Activated CD4-positive, alpha-beta T cell treated with anti-CD3 and anti-CD28 coated beads, Interleukin-2, amount 50 U/mL, for 24 hours (primary cell): Measurements from ENCODE around the gene GPX1.

Source experiments
- DNase-seq, 2 donors: peaks; one replicate each; pipeline ENCODE4 v3.0.0-alpha.2; 2020; ENCODE audit warnings: low read depth in 1 of 2, low spot score in 1 of 2

GPX1 gene

GRCh38 chr3:49313896-49314688, 44.1 kb downstream of the GPX1 start:
- no peak for DNase-seq

GRCh38 chr3:49311283-49311682, 46.9 kb downstream of the GPX1 start:
- DNase-seq = no peak

- DNase-seq = no peak
Observed at GRCh38 chr3:49310677-49311076, 47.5 kb downstream of the GPX1 start.
